22Rv1 (cell line): ENCODE measurements around the gene PRR11.

Source experiments
- ZFX ChIP-seq: fragments of 450-650 bp; IDR thresholded peaks from 2 replicates; pipeline ENCODE4 v1.6.1; 2017; ENCODE audit warnings: antibody characterized with exemption, borderline replicate concordance
- TF ChIP-seq, protein P1 (sequence below): fragments of 450-650 bp; IDR thresholded peaks from 2 replicates; pipeline ENCODE4 v1.5.1; 2017; ENCODE audit warnings: mild to moderate bottlenecking

DNA sequence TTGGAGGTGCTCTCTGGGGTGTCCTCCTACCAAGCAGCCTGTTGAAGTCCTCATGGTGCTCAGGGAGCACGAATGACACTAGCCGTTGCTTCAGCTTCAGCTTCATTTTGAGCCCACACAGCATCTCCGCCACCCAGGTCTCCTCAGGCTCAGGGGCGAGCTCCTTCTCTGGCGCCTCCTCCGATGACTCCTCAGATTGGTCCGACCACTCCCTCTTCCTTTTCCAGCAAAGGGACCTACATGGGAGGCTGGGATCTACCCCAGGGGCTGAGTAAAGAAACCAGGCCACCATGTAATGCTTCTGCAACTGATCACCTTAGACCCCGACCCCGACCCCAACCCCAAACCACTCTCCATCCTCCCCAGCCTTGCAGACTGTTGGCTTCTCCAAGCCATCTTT, 25.9 kb downstream of the PRR11 start:
- TF ChIP-seq, protein P1, sequence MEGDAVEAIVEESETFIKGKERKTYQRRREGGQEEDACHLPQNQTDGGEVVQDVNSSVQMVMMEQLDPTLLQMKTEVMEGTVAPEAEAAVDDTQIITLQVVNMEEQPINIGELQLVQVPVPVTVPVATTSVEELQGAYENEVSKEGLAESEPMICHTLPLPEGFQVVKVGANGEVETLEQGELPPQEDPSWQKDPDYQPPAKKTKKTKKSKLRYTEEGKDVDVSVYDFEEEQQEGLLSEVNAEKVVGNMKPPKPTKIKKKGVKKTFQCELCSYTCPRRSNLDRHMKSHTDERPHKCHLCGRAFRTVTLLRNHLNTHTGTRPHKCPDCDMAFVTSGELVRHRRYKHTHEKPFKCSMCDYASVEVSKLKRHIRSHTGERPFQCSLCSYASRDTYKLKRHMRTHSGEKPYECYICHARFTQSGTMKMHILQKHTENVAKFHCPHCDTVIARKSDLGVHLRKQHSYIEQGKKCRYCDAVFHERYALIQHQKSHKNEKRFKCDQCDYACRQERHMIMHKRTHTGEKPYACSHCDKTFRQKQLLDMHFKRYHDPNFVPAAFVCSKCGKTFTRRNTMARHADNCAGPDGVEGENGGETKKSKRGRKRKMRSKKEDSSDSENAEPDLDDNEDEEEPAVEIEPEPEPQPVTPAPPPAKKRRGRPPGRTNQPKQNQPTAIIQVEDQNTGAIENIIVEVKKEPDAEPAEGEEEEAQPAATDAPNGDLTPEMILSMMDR: no peak
- no peak for TF ChIP-seq ZFX
